Body of pancreas (tissue), 4 donors: ENCODE measurements around the gene NEURL4.

Experiments used
- CTCF ChIP-seq, 7 experiments: fragments of 450-650 bp in 4 of 7; fragments of 200-600 bp in 3 of 7; sonication (generic) in 3 of 7; IDR thresholded peaks; one replicate each; pipeline ENCODE4 v1.5.1; 2016 to 2019; ENCODE audit warnings: antibody characterized with exemption in 7 of 7
- POLR2A ChIP-seq, 3 donors: fragments of 450-650 bp; IDR thresholded peaks; one replicate each; pipeline ENCODE4 v1.6.1; 2016; ENCODE audit warnings: antibody characterized with exemption in 3 of 3, mild to moderate bottlenecking in 2 of 3

- TF ChIP-seq CTCF (IDR thresholded peaks at IDR 0.05) (no peak), POLR2A (IDR thresholded peaks at IDR 0.05) (no peak)
Measured at GRCh38 chr17:7284911-7285310, 44.2 kb downstream of the NEURL4 start.
